Measurements from ENCODE around the gene POTED.
"Not testable (repeated sequence)": the region's sequence is repeated elsewhere in the genome, so short reads cannot be mapped to it uniquely, and the experiment has no call there.

Gene POTED

DNA sequence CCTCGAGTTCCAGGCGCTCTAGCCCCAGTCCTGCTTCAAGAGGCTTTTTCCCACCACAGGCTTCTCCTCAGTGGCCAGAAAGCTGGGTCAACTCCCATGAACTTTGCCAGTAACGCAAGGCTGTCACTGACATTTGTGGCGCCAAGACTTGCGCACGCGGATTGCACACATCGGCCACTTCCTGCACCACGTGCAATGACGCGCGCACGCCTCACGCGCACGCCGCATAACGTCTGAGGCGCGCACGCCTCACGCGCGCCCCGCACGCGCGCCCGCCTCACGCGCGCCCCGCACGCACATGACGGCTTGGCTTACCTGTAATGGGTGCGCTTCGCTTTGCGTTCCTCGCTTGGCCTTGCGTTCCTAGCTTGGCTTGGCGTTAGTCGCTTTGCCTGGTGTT, at the start of gene POTED:
Gene POTED, plus strand, starts transcription at position 301 of the 400 bp plus-strand sequence. CDS start 452 bp downstream, outside the sequence.
- not testable (repeated sequence) for DNase-seq

DNA sequence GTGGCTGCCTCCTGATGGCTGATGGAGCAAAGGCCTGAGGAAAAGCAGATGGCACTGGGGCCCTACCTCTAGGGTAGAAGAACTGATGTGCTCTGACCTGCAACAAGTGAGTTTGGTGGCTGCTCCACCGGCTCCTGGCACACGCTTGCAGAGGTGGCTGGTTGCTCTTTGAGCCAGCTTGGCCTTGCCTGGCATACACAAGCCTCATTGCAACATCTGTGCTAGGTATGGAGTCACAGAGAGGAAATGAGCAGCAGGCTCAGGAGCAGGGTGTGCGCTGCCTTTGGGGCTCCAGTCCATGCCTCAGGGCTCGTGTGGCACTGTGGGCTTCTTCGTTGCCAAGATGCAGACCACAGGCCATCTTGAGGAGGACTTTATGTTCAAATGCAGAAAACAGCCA, 40.5 kb downstream of the POTED start:
- not testable (repeated sequence) for DNase-seq

DNA sequence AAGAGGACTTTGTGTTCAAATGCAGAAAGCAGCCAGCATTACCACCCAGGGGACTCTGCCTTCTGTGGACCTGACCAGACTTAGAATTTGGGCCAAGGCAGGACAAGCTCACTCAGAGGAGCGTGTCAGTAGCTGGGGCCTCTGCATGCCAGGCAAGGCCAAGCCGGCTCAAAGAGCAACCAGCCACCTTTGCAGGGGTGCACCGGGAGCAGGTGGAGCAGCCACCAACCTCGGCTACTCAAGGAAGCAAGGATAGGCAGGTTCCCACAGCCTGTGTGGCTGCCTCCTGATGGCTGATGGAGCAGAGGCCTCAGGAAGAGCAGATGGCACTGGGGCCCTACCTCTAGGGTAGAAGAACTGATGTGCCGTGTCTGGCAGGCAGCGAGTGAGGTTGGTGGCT, 42.2 kb downstream of the POTED start:
- not testable (repeated sequence) for DNase-seq
